Measurements from ENCODE around the gene TM4SF5. TPM values are rescaled to one million over a fixed set of nuclear protein-coding genes. Genes with fewer than 3 reads are reported as not detected.

The TM4SF5 gene
- total and polyA plus RNA-seq, 10 of the 15 experiments (the other 5 are each of a cell fraction or from before 2014, with no cell fraction given), result 0.40 TPM; not detected in 9

- TF ChIP-seq ZBTB33 (IDR thresholded peaks at IDR 0.05), result no peak
- TF ChIP-seq EP300 (IDR thresholded peaks at IDR 0.05; ENCODE audit: borderline replicate concordance in 1 of 2, control insufficient read depth in 1 of 2, low read depth in 2 of 2, low read length in 2 of 2), result no peak
- TF ChIP-seq NR2C2 (IDR thresholded peaks at IDR 0.05; ENCODE audit: borderline replicate concordance, control insufficient read depth, insufficient read length, low read depth), result no peak
- no peak for TF ChIP-seq MAX (IDR thresholded peaks at IDR 0.05; ENCODE audit: low read depth, low read length)
- TF ChIP-seq KAT2A (conservative IDR thresholded peaks at IDR 0.05; ENCODE audit: control insufficient read depth, low read depth, low read length), result no peak
These were observed 27.8 kb upstream of the TM4SF5 start (continued) for GRCh38 chr17:4743898-4744297.

- ChIA-PET POLR2A (no interaction called here), SMC1A (ENCODE audit: uncharacterized antibody, unreplicated experiment) (no interaction called here), RAD21 (ENCODE audit: unreplicated experiment) (no interaction called here), CTCF (no interaction called here)
- intact Hi-C loops (cut with micrococcal nuclease; ENCODE audit: unreplicated experiment) (no loop called here), in situ Hi-C loops (cut with MboI) (no loop called here)
- WGBS (ENCODE audit: insufficient coverage, insufficient replicate concordance, low lambda C conversion rate, missing lambda C conversion rate), result 41% methylated on average over 41 of the region's 51 CpGs
- Histone ChIP-seq H3K79me2 (ENCODE audit: control insufficient read depth, insufficient read depth, low read length) (no peaks in the 10 kb centered on the region), H3K36me3 (ENCODE audit: control insufficient read depth in 2 of 2, insufficient read depth in 2 of 2, low read length in 1 of 2) (no peaks in the 10 kb centered on the region), H3K27me3 (replicated peaks in 1 of 2; ENCODE audit: control insufficient read depth in 2 of 2, insufficient read depth in 2 of 2, low read length in 1 of 2) (peaks cover 2 to 5% of the 10 kb centered on the region in 2 experiments; a peak in 3 of 4 replicates), H3K4me3 (no peak overlapping the region), H3K4me2 (ENCODE audit: control insufficient read depth, insufficient read depth) (no peak overlapping the region), H3K4me1 (ENCODE audit: control insufficient read depth, insufficient read depth, low read length) (peaks cover 4% of the 10 kb centered on the region; the same call in 1 of the 2 replicates), H4K20me1 (ENCODE audit: control insufficient read depth, insufficient read depth) (no peaks in the 10 kb centered on the region), H3K27ac (ENCODE audit: control insufficient read depth, insufficient read depth) (no peak overlapping the region), H2AFZ (ENCODE audit: control insufficient read depth, low read depth, low read length) (no peak overlapping the region), H3K9ac (ENCODE audit: control insufficient read depth, insufficient read depth, low read length) (no peak overlapping the region), H3K9me3 (replicated peaks; ENCODE audit: control insufficient read depth, insufficient read depth, low read length) (no peaks in the 10 kb centered on the region)
- no peak for TF ChIP-seq ASH2L (IDR thresholded peaks at IDR 0.05; ENCODE audit: borderline replicate concordance, low read depth)
- TF ChIP-seq FOS (IDR thresholded peaks at IDR 0.05; ENCODE audit: borderline replicate concordance, extremely low read depth, insufficient read length), result no peak
- no peak for TF ChIP-seq RAD51 (IDR thresholded peaks at IDR 0.05)
- no peak for TF ChIP-seq ZNF592 (IDR thresholded peaks at IDR 0.05)
- no peak for TF ChIP-seq IRF3 (IDR thresholded peaks at IDR 0.05)
- no peak for TF ChIP-seq STAT3 (IDR thresholded peaks at IDR 0.05; ENCODE audit: low read depth, low read length)
- no peak for ATAC-seq
- no peak for FAIRE-seq
- no TSS peak for BruUV-seq (replicated peaks)
- no peak for DNase-seq (ENCODE audit: low read depth, low spot score)
These were observed 26.4 kb upstream of the TM4SF5 start for GRCh38 chr17:4744999-4745969.

All from GM12878 (cell line).